Measurements from ENCODE around the gene RBMS1. TPM values are rescaled to one million over a fixed set of nuclear protein-coding genes. Genes with fewer than 3 reads are reported as not detected.

RBMS1 gene
- polyA plus RNA-seq, 1 donor (not counting 4 experiments of a cell fraction or from before 2014, with no cell fraction given): 89.1 TPM

DNA sequence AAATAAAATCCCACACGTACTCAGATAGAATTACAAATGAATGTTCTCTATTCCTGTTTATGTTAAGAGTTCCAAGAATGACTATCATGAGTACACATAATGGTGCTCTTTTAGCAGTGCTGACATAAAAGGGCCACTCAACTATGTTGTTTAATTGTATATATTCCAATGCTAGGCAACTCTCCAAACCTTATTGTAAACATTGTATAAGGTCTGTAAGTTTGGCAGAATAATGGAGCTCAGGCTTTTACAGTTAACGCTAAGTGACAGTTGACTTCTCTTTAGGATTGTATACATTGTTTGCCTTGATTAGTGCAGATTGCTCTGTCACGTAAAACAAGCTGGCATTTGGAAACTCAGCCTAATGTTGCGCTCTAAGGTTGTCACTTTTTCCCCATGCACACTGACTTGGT is 20.8 kb downstream of the RBMS1 start:
- Histone ChIP-seq H3K9me1 (ENCODE audit: control insufficient read depth, extremely low read depth, insufficient read depth, low read length) (no peaks in the 10 kb centered on the region), H2AFZ (ENCODE audit: control insufficient read depth, low read length) (no peak overlapping the region), H3K9ac (ENCODE audit: control insufficient read depth, extremely low read depth, insufficient read depth, low read length) (no peak overlapping the region), H4K20me1 (ENCODE audit: control insufficient read depth, extremely low read depth, insufficient read depth, low read length) (no peaks in the 10 kb centered on the region), H3K27me3 (ENCODE audit: control insufficient read depth, extremely low read depth, insufficient read depth, low read length) (no peaks in the 10 kb centered on the region), H3K79me2 (ENCODE audit: control insufficient read depth, insufficient read depth, low read length) (peaks cover 81% of the 10 kb centered on the region), H3K36me3 (ENCODE audit: control insufficient read depth in 2 of 2, extremely low read depth in 1 of 2, insufficient read depth in 2 of 2, low read length in 2 of 2) (no peaks in the 10 kb centered on the region), H3K4me3 (ENCODE audit: control insufficient read depth in 2 of 3, extremely low read depth in 1 of 3, insufficient read depth in 2 of 3, low read depth in 1 of 3, low read length in 3 of 3) (no peak overlapping the region), H3K9me3 (ENCODE audit: control insufficient read depth, low read depth, low read length) (no peaks in the 10 kb centered on the region), H3K27ac (ENCODE audit: control insufficient read depth, insufficient read depth, low read length) (no peak overlapping the region), H3K4me2 (ENCODE audit: control insufficient read depth, extremely low read depth, insufficient read depth, low read depth, low read length) (no peak overlapping the region), H3K4me1 (ENCODE audit: control insufficient read depth, extremely low read depth, insufficient read depth, low read length) (peaks cover 25% of the 10 kb centered on the region)
- TF ChIP-seq, protein P1, sequence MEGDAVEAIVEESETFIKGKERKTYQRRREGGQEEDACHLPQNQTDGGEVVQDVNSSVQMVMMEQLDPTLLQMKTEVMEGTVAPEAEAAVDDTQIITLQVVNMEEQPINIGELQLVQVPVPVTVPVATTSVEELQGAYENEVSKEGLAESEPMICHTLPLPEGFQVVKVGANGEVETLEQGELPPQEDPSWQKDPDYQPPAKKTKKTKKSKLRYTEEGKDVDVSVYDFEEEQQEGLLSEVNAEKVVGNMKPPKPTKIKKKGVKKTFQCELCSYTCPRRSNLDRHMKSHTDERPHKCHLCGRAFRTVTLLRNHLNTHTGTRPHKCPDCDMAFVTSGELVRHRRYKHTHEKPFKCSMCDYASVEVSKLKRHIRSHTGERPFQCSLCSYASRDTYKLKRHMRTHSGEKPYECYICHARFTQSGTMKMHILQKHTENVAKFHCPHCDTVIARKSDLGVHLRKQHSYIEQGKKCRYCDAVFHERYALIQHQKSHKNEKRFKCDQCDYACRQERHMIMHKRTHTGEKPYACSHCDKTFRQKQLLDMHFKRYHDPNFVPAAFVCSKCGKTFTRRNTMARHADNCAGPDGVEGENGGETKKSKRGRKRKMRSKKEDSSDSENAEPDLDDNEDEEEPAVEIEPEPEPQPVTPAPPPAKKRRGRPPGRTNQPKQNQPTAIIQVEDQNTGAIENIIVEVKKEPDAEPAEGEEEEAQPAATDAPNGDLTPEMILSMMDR (optimal IDR thresholded peaks at IDR 0.05 in 1 of 3, IDR thresholded peaks at IDR 0.05 in 1 of 3, conservative IDR thresholded peaks at IDR 0.05 in 1 of 3; ENCODE audit: extremely low read depth in 1 of 3, insufficient read depth in 2 of 3, low read length in 3 of 3): no peak
- TF ChIP-seq EZH2 (IDR thresholded peaks at IDR 0.05; ENCODE audit: low read length): no peak
- dilution Hi-C loops (cut with MboI; ENCODE audit: extremely low pct_ligation_motif_present, low sequenced_read_pairs): no loop called here
- DNase-seq (ENCODE audit: low read depth, low spot score) (no peak), FAIRE-seq (no peak)

DNA sequence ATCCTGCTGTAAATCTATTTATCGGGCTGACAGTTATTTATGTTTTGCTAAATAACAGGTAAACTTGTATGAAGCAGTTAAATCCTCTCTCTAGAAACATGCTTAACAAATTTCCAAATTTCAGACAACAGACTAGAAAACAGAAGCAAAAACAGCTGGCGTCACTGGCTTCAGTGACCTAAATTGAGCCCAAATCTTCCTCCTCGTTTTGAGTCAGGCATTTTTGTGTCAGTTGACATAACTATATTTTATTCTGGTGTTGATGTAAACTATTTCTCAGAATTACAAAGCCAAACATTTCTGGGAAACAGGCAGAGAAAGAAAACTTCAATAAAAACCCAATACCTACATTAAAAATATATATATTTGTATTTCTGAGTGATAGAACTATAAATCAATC is 21.7 kb downstream of the RBMS1 start:
- dilution Hi-C loops (cut with MboI; ENCODE audit: extremely low pct_ligation_motif_present, low sequenced_read_pairs): no loop called here
- Histone ChIP-seq H4K20me1 (ENCODE audit: control insufficient read depth, extremely low read depth, insufficient read depth, low read length) (no peaks in the 10 kb centered on the region), H3K4me2 (ENCODE audit: control insufficient read depth, extremely low read depth, insufficient read depth, low read depth, low read length) (no peak overlapping the region), H3K9me1 (ENCODE audit: control insufficient read depth, extremely low read depth, insufficient read depth, low read length) (no peaks in the 10 kb centered on the region), H3K27ac (ENCODE audit: control insufficient read depth, insufficient read depth, low read length) (no peak overlapping the region), H3K9ac (ENCODE audit: control insufficient read depth, extremely low read depth, insufficient read depth, low read length) (no peak overlapping the region), H3K4me1 (ENCODE audit: control insufficient read depth, extremely low read depth, insufficient read depth, low read length) (peaks cover 25% of the 10 kb centered on the region), H3K4me3 (ENCODE audit: control insufficient read depth in 2 of 3, extremely low read depth in 1 of 3, insufficient read depth in 2 of 3, low read depth in 1 of 3, low read length in 3 of 3) (no peak overlapping the region), H3K9me3 (ENCODE audit: control insufficient read depth, low read depth, low read length) (no peaks in the 10 kb centered on the region), H3K36me3 (ENCODE audit: control insufficient read depth in 2 of 2, extremely low read depth in 1 of 2, insufficient read depth in 2 of 2, low read length in 2 of 2) (no peaks in the 10 kb centered on the region), H2AFZ (ENCODE audit: control insufficient read depth, low read length) (no peak overlapping the region), H3K79me2 (ENCODE audit: control insufficient read depth, insufficient read depth, low read length) (peaks cover 81% of the 10 kb centered on the region), H3K27me3 (ENCODE audit: control insufficient read depth, extremely low read depth, insufficient read depth, low read length) (no peaks in the 10 kb centered on the region)
- TF ChIP-seq, protein P1 (optimal IDR thresholded peaks at IDR 0.05 in 1 of 3, IDR thresholded peaks at IDR 0.05 in 1 of 3, conservative IDR thresholded peaks at IDR 0.05 in 1 of 3; ENCODE audit: extremely low read depth in 1 of 3, insufficient read depth in 2 of 3, low read length in 3 of 3): no peak
- TF ChIP-seq EZH2 (IDR thresholded peaks at IDR 0.05; ENCODE audit: low read length): no peak
- FAIRE-seq (no peak), DNase-seq (ENCODE audit: low read depth, low spot score) (no peak)

All from keratinocyte (primary cell).